GM23248 (cell line): ENCODE measurements around the gene PIK3R5. TPM values are rescaled to one million over a fixed set of nuclear protein-coding genes. Genes with fewer than 3 reads are reported as not detected.
A peak's percentile ranks its signal among the peaks of the same experiment; 100 is the strongest.

ENCODE experiments used
- DNase-seq: peaks from one replicate; pipeline ENCODE4 v3.0.0-alpha.2; 2015
- H2AFZ ChIP-seq: fragments of 200-600 bp; sonication (generic); 2 replicates; pipeline ENCODE4 v1.6.1; 2016; ENCODE audit warnings: antibody characterized with exemption
- H3F3A ChIP-seq: fragments of 200-600 bp; sonication (generic); 2 replicates; pipeline ENCODE4 v1.6.1; 2016; ENCODE audit warnings: mild to moderate bottlenecking, antibody characterized with exemption, mixed run types; ENCODE audit not compliant: insufficient read depth
- H3K27ac ChIP-seq: fragments of 200-600 bp; sonication (generic); 2 replicates; pipeline ENCODE4 v1.5.1; 2016; ENCODE audit warnings: mild to moderate bottlenecking
- H3K27me3 ChIP-seq: fragments of 200-600 bp; sonication (generic); replicated peaks from 2 replicates; pipeline ENCODE4 v1.6.1; 2016; ENCODE audit warnings: mild to moderate bottlenecking; ENCODE audit not compliant: insufficient read depth
- H3K36me3 ChIP-seq: fragments of 200-600 bp; sonication (generic); 2 replicates; pipeline ENCODE4 v1.6.1; 2016; ENCODE audit warnings: low read depth, mild to moderate bottlenecking
- H3K4me1 ChIP-seq: fragments of 200-600 bp; sonication (generic); 2 replicates; pipeline ENCODE4 v1.6.1; 2016; ENCODE audit warnings: mild to moderate bottlenecking; ENCODE audit not compliant: insufficient read depth
- H3K4me2 ChIP-seq: fragments of 200-600 bp; sonication (generic); one replicate; pipeline ENCODE4 v1.6.1; 2016; ENCODE audit warnings: mild to moderate bottlenecking; ENCODE audit not compliant: unreplicated experiment
- H3K4me3 ChIP-seq: fragments of 200-600 bp; sonication (generic); 2 replicates; pipeline ENCODE4 v1.5.1; 2016; ENCODE audit warnings: mild to moderate bottlenecking
- H3K79me2 ChIP-seq: fragments of 200-600 bp; sonication (generic); 2 replicates; pipeline ENCODE4 v1.6.1; 2016; ENCODE audit warnings: mild to moderate bottlenecking; ENCODE audit not compliant: insufficient read depth
- H3K9ac ChIP-seq: fragments of 200-600 bp; sonication (generic); 2 replicates; pipeline ENCODE4 v1.6.1; 2016; ENCODE audit warnings: mild to moderate bottlenecking
- H3K9me2 ChIP-seq: fragments of 200-600 bp; sonication (generic); 2 replicates; pipeline ENCODE4 v1.6.1; 2016; ENCODE audit warnings: mixed run types, mild to moderate bottlenecking, moderate library complexity; ENCODE audit not compliant: insufficient read depth
- H3K9me3 ChIP-seq: fragments of 200-600 bp; sonication (generic); one replicate; pipeline ENCODE4 v1.6.1; 2017; ENCODE audit warnings: low read depth
- H4K20me1 ChIP-seq: fragments of 200-600 bp; sonication (generic); 2 replicates; pipeline ENCODE4 v1.6.0; 2016; ENCODE audit not compliant: insufficient read depth
- EZH2 ChIP-seq: fragments of 200-600 bp; sonication (generic); IDR thresholded peaks from 2 replicates; pipeline ENCODE4 v1.6.1; 2018; ENCODE audit warnings: antibody characterized with exemption, mild to moderate bottlenecking; ENCODE audit not compliant: insufficient read depth, poor library complexity, severe bottlenecking
- EZH2phosphoT487 ChIP-seq: fragments of 200-600 bp; sonication (generic); IDR thresholded peaks from 2 replicates; pipeline ENCODE4 v1.6.1; 2018; ENCODE audit warnings: antibody characterized with exemption, moderate library complexity, mild to moderate bottlenecking, low read depth; ENCODE audit not compliant: insufficient read depth
- WGBS, 2 experiments: methylation state at CpG; one replicate each; pipeline ENCODE4 v1.1.6; 2015 to 2017; ENCODE audit warnings: low lambda C conversion rate in 2 of 2, low coverage in 1 of 2; ENCODE audit errors: missing lambda C conversion rate in 2 of 2; 5-methylcytosine and 5-hydroxymethylcytosine counted together
- in situ Hi-C: fragments of 300-500 bp; cut with MboI; formaldehyde crosslinking; loops from 2 replicates; pipeline ENCODE4 v1.15.0; 2020
- polyA plus RNA-seq: library from polyadenylated mRNA; unstranded; fragments of >200 nt; fragmentation: Nextera tagmentation; extraction: Ambion mirVana; gene quantifications from 2 replicates; pipeline ENCODE4 v1.2.1, GENCODE V29; 2016
- total RNA-seq: library from RNA; depleted of rRNA; stranded (reverse); fragments of >200 nt; shearing (Covaris generic); gene quantifications from 2 replicates; pipeline ENCODE4 v1.2.3, GENCODE V29; 2014

The PIK3R5 gene
- total and polyA plus RNA-seq, 2 experiments from 2014 or later, result 0.11 TPM; not detected in 1

GRCh38 chr17:8898126-8898525, 67.4 kb downstream of the PIK3R5 start:
- in situ Hi-C loops, result no loop called here
- no peaks in the 10 kb centered on the region for H4K20me1 ChIP-seq
- no peak overlapping the region for H3K4me2 ChIP-seq
- no peaks in the 10 kb centered on the region for H3F3A ChIP-seq
- no peaks in the 10 kb centered on the region for H3K36me3 ChIP-seq
- H3K79me2 ChIP-seq, result no peaks in the 10 kb centered on the region
- no peak overlapping the region for H2AFZ ChIP-seq
- no peaks in the 10 kb centered on the region for H3K9me2 ChIP-seq
- H3K4me1 ChIP-seq, result no peaks in the 10 kb centered on the region
- WGBS, 2 experiments, result 59 to 66% methylated on average over 2 of the region's 2 CpGs
- H3K4me3 ChIP-seq, result no peak overlapping the region
- no peaks in the 10 kb centered on the region for H3K9me3 ChIP-seq
- no peak overlapping the region for H3K27ac ChIP-seq
- DNase-seq, result no peak
- peaks cover 4% of the 10 kb centered on the region; the same call in 1 of the 2 replicates for H3K27me3 ChIP-seq
- H3K9ac ChIP-seq, result no peak overlapping the region
- TF ChIP-seq EZH2, result no peak
- TF ChIP-seq EZH2phosphoT487, result no peak

GRCh38 chr17:8896641-8897635, 68.6 kb downstream of the PIK3R5 start:
- no peak for DNase-seq
- H3K27me3 ChIP-seq, result peaks cover 3% of the 10 kb centered on the region; the same call in 1 of the 2 replicates
- no peak overlapping the region for H3K4me3 ChIP-seq
- H2AFZ ChIP-seq, result no peak overlapping the region
- TF ChIP-seq EZH2 (no peak), EZH2phosphoT487 (no peak)
- in situ Hi-C loops, result no loop called here
- no peaks in the 10 kb centered on the region for H3F3A ChIP-seq
- no peaks in the 10 kb centered on the region for H3K79me2 ChIP-seq
- 70 to 72% methylated on average over 12 of the region's 12 CpGs for WGBS, 2 experiments
- H3K4me1 ChIP-seq, result no peaks in the 10 kb centered on the region
- H3K27ac ChIP-seq, result no peak overlapping the region
- H3K9me3 ChIP-seq, result no peaks in the 10 kb centered on the region
- H3K9me2 ChIP-seq, result no peaks in the 10 kb centered on the region
- no peaks in the 10 kb centered on the region for H4K20me1 ChIP-seq
- no peaks in the 10 kb centered on the region for H3K36me3 ChIP-seq
- no peak overlapping the region for H3K9ac ChIP-seq
- H3K4me2 ChIP-seq, result no peak overlapping the region

GRCh38 chr17:8896087-8896486, 69.4 kb downstream of the PIK3R5 start:
- Histone ChIP-seq H3K9me3 (no peaks in the 10 kb centered on the region), H3K27me3 (no peaks in the 10 kb centered on the region; the same call in 1 of the 2 replicates), H3K4me3 (no peak overlapping the region), H3K27ac (no peak overlapping the region), H3K4me2 (no peak overlapping the region), H3K36me3 (no peaks in the 10 kb centered on the region), H2AFZ (no peak overlapping the region), H3K79me2 (no peaks in the 10 kb centered on the region), H4K20me1 (no peaks in the 10 kb centered on the region), H3F3A (no peaks in the 10 kb centered on the region), H3K4me1 (no peaks in the 10 kb centered on the region), H3K9me2 (no peaks in the 10 kb centered on the region), H3K9ac (no peak overlapping the region)
- TF ChIP-seq EZH2 (no peak), EZH2phosphoT487 (no peak)
- 64 to 67% methylated on average over 3 of the region's 3 CpGs for WGBS, 2 experiments
- in situ Hi-C loops, result no loop called here
- no peak for DNase-seq

- no peaks in the 10 kb centered on the region for H3K36me3 ChIP-seq
- H3F3A ChIP-seq, result no peaks in the 10 kb centered on the region
Observed at GRCh38 chr17:8894673-8895578, 70.6 kb downstream of the PIK3R5 start.

More at GRCh38 chr17:8894673-8895578, 70.6 kb downstream of the PIK3R5 start:
- peak; percentile 85 for DNase-seq
- no peak overlapping the region for H3K9ac ChIP-seq
- H3K79me2 ChIP-seq, result no peaks in the 10 kb centered on the region
- in situ Hi-C loops, result no loop called here
- no peaks in the 10 kb centered on the region for H4K20me1 ChIP-seq
- no peaks in the 10 kb centered on the region for H3K9me3 ChIP-seq
- no peaks in the 10 kb centered on the region for H3K9me2 ChIP-seq
- H3K27ac ChIP-seq, result no peak overlapping the region
- peak overlapping the region; percentile 26; the same call in 1 of the 2 replicates for H2AFZ ChIP-seq
- H3K4me1 ChIP-seq, result no peaks in the 10 kb centered on the region
- peak overlapping the region; percentile 0; the same call in 1 of the 2 replicates for H3K4me3 ChIP-seq
- TF ChIP-seq EZH2phosphoT487 (no peak), EZH2 (no peak)
- no peaks in the 10 kb centered on the region; the same call in 1 of the 2 replicates for H3K27me3 ChIP-seq
- WGBS, 2 experiments, result 29 to 35% methylated on average over 23 to 24 of the region's 24 CpGs
- no peak overlapping the region for H3K4me2 ChIP-seq
